Measurements from ENCODE around the gene PYM1. TPM values are rescaled to one million over a fixed set of nuclear protein-coding genes. Genes with fewer than 3 reads are reported as not detected.

PYM1 gene
- total and polyA plus RNA-seq, 2 of the 8 experiments (the other 6 are each of a cell fraction or from before 2014, with no cell fraction given): 38.7 to 58.5 TPM

- H4K20me1 ChIP-seq (replicated peaks in 1 of 2; ENCODE audit: control insufficient read depth in 1 of 2, insufficient read depth in 2 of 2, low read length in 2 of 2): no peaks in the 10 kb centered on the region
- no peak overlapping the region for H3K4me3 ChIP-seq (ENCODE audit: extremely low read depth in 1 of 4, insufficient read depth in 2 of 4, low read depth in 3 of 4, low read length in 4 of 4)
- no peaks in the 10 kb centered on the region for H3K23me2 ChIP-seq (ENCODE audit: low read depth, low read length)
- no peak overlapping the region for H4K91ac ChIP-seq (replicated peaks; ENCODE audit: insufficient read length, low read length)
- H3K36me3 ChIP-seq (ENCODE audit: control insufficient read depth in 2 of 4, insufficient read depth in 4 of 4, low read length in 3 of 4): no peaks in the 10 kb centered on the region
- H3K18ac ChIP-seq (ENCODE audit: extremely low read depth, low read length): no peak overlapping the region
- CTCF ChIA-PET (ENCODE audit: partially characterized antibody): interaction anchor here (0.7 kb wide), 1 partner anchor 1744 kb away, joined by 4 read pairs; no protein-coding TSS in a partner anchor
- POLR2A ChIA-PET (ENCODE audit: partially characterized antibody): interaction anchor here (0.6 kb wide), 1 partner anchor 225 kb away, joined by 3 read pairs; the partner anchor contains the start of gene OR10P1
- no peak overlapping the region for H3K23ac ChIP-seq (ENCODE audit: insufficient read length)
- WGBS, 2 experiments (ENCODE audit: extremely low coverage in 1 of 2, insufficient coverage in 1 of 2, insufficient read length in 1 of 2, insufficient replicate concordance in 2 of 2, low coverage in 1 of 2, low lambda C conversion rate in 2 of 2, missing lambda C conversion rate in 1 of 2): 95% methylated on average over 8 of the region's 8 CpGs; no CpG with 5 or more reads in 1 of the 2 experiments
- no peak overlapping the region for H3K14ac ChIP-seq (ENCODE audit: insufficient read length)
- no peaks in the 10 kb centered on the region for H3K4me1 ChIP-seq (replicated peaks in 1 of 4; ENCODE audit: control insufficient read depth in 3 of 4, insufficient read depth in 4 of 4, low read length in 3 of 4)
- H4K5ac ChIP-seq (ENCODE audit: insufficient read length, low read depth, low read length): no peak overlapping the region
- H2BK20ac ChIP-seq (ENCODE audit: low read length): no peak overlapping the region
- no peaks in the 10 kb centered on the region for H3K79me1 ChIP-seq (ENCODE audit: low read depth, low read length)
- no peak overlapping the region for H2AK5ac ChIP-seq (ENCODE audit: low read depth, low read length)
- H4K8ac ChIP-seq (ENCODE audit: extremely low read depth, insufficient read depth, low read length): no peak overlapping the region
- no peak overlapping the region for H2BK5ac ChIP-seq (ENCODE audit: low read depth, low read length)
- H2BK15ac ChIP-seq (ENCODE audit: low read length): no peak overlapping the region
- FAIRE-seq (no peak), DNase-seq (ENCODE audit: low read depth in 1 of 2, low spot score in 2 of 2) (no peak)
- no peak overlapping the region for H3K4me2 ChIP-seq (ENCODE audit: insufficient read depth in 1 of 2, low read depth in 2 of 2, low read length in 2 of 2)
- H3K79me2 ChIP-seq (ENCODE audit: control insufficient read depth in 1 of 2, insufficient read depth in 2 of 2, low read length in 2 of 2): no peaks in the 10 kb centered on the region
- no peak overlapping the region for H2AFZ ChIP-seq (ENCODE audit: low read length)
- no peaks in the 10 kb centered on the region for H3K27me3 ChIP-seq (replicated peaks in 1 of 4; ENCODE audit: control insufficient read depth in 3 of 4, extremely low read depth in 1 of 4, insufficient read depth in 3 of 4, low read length in 3 of 4)
- no peak overlapping the region for H3K56ac ChIP-seq (replicated peaks; ENCODE audit: insufficient read length, low read depth, low read length)
- H3K9me3 ChIP-seq (ENCODE audit: insufficient read depth in 2 of 2, low read depth in 1 of 2, low read length in 1 of 2): 0 out of 4 replicates have a peak, but pooled peaks cover 3 to 4% of the 10 kb centered on the region in 2 experiments
- TF ChIP-seq SP2 (IDR thresholded peaks at IDR 0.05; ENCODE audit: low read length): no peak
- no peak for TF ChIP-seq RXRA (IDR thresholded peaks at IDR 0.05; ENCODE audit: insufficient read depth, low read depth, low read length)
- TF ChIP-seq SP4 (IDR thresholded peaks at IDR 0.05; ENCODE audit: low read length): no peak
- TF ChIP-seq SIRT6 (IDR thresholded peaks at IDR 0.05; ENCODE audit: low read length): no peak
- TF ChIP-seq JUN (IDR thresholded peaks at IDR 0.05; ENCODE audit: low read depth, low read length): no peak
- TF ChIP-seq TCF12 (IDR thresholded peaks at IDR 0.05; ENCODE audit: low read depth, low read length): no peak
- no peak for TF ChIP-seq RAD21 (IDR thresholded peaks at IDR 0.05 in 1 of 2, conservative IDR thresholded peaks at IDR 0.05 in 1 of 2; ENCODE audit: low read depth in 2 of 2, low read length in 2 of 2)
- no peak for TF ChIP-seq CHD1 (IDR thresholded peaks at IDR 0.05; ENCODE audit: low read depth, low read length)
- H3K27ac ChIP-seq (ENCODE audit: low read depth, low read length): no peak overlapping the region
- no peak overlapping the region for H2BK120ac ChIP-seq (replicated peaks; ENCODE audit: low read depth, low read length)
- no peak overlapping the region for H3K9ac ChIP-seq (replicated peaks in 1 of 4; ENCODE audit: extremely low read depth in 1 of 4, low read depth in 3 of 4, low read length in 3 of 4)
- no peak overlapping the region for H3K4ac ChIP-seq (replicated peaks; ENCODE audit: insufficient read length, low read depth, low read length)
- no peak overlapping the region for H2BK12ac ChIP-seq (ENCODE audit: low read depth, low read length)
These were observed 66.3 kb downstream of the PYM1 start for GRCh38 chr12:55861396-55861795.

Measured in H1 (cell line).